SK-N-MC (cell line): ENCODE results near the gene ZCCHC14.
"Not testable (repeated sequence)": the region's sequence is repeated elsewhere in the genome, so short reads cannot be mapped to it uniquely, and the experiment has no call there.

Source experiments
- DNase-seq: peaks from one replicate; pipeline ENCODE4 v3.0.0-alpha.2; 2011; ENCODE audit warnings: low read depth, low spot score
- H3K27ac ChIP-seq: fragments of 200-600 bp; sonication (generic); 2 replicates; pipeline ENCODE4 v1.5.1; 2016; ENCODE audit warnings: mixed run types
- H3K36me3 ChIP-seq: fragments of 200-600 bp; sonication (generic); 2 replicates; pipeline ENCODE4 v1.6.1; 2017; ENCODE audit warnings: antibody characterized with exemption, low read length, mixed read lengths; ENCODE audit not compliant: insufficient read depth
- H3K4me3 ChIP-seq: fragments of 200-600 bp; sonication (generic); 2 replicates; pipeline ENCODE4 v1.5.1; 2016
- H3K9ac ChIP-seq: fragments of 200-600 bp; sonication (generic); 2 replicates; pipeline ENCODE4 v1.8.0; 2017; ENCODE audit warnings: mixed run types, mixed read lengths; ENCODE audit not compliant: insufficient read length
- H3K9me3 ChIP-seq: fragments of 200-600 bp; sonication (generic); 2 replicates; pipeline ENCODE4 v1.6.1; 2017; ENCODE audit warnings: low read depth, mild to moderate bottlenecking, antibody characterized with exemption, low read length, moderate library complexity, mixed read lengths
- EZH2 ChIP-seq: fragments of 200-600 bp; sonication (generic); IDR thresholded peaks from one replicate; pipeline ENCODE4 v1.6.1; 2017; ENCODE audit warnings: antibody characterized with exemption
- FOXP2 ChIP-seq: optimal IDR thresholded peaks from 2 replicates; pipeline ENCODE3; 2011; ENCODE audit warnings: mild to moderate bottlenecking, moderate library complexity; ENCODE audit not compliant: insufficient read depth; ENCODE audit errors: extremely low read length, control extremely low read depth
- POLR2AphosphoS5 ChIP-seq: IDR thresholded peaks from 2 replicates; pipeline ENCODE4 v1.6.1; 2012; ENCODE audit warnings: mild to moderate bottlenecking, low read depth, low read length, borderline replicate concordance

ZCCHC14 gene

GRCh38 chr16:87486713-87487247 is 6.0 kb downstream of the ZCCHC14 start:
- H3K4me3 ChIP-seq: no peak overlapping the region
- TF ChIP-seq POLR2AphosphoS5 (no peak), FOXP2 (no peak), EZH2 (no peak)
- H3K36me3 ChIP-seq: no peaks in the 10 kb centered on the region
- no peak for DNase-seq
- no peak overlapping the region for H3K27ac ChIP-seq
- H3K9me3 ChIP-seq: no peaks in the 10 kb centered on the region
- no peak overlapping the region for H3K9ac ChIP-seq

- Histone ChIP-seq H3K27ac (no peak overlapping the region), H3K9ac (no peak overlapping the region), H3K36me3 (no peaks in the 10 kb centered on the region), H3K4me3 (no peak overlapping the region), H3K9me3 (no peaks in the 10 kb centered on the region)
- TF ChIP-seq POLR2AphosphoS5 (no peak), FOXP2 (no peak), EZH2 (no peak)
- no peak for DNase-seq
Measured at GRCh38 chr16:87486282-87486681, 6.5 kb downstream of the ZCCHC14 start.

GRCh38 chr16:87485792-87486191 is 7.0 kb downstream of the ZCCHC14 start:
- H3K36me3 ChIP-seq, H3K4me3 ChIP-seq, H3K27ac ChIP-seq, H3K9me3 ChIP-seq, H3K9ac ChIP-seq, DNase-seq: not testable (repeated sequence)

GRCh38 chr16:87484487-87485331 is 8.1 kb downstream of the ZCCHC14 start:
- no peak overlapping the region for H3K4me3 ChIP-seq
- DNase-seq: no peak
- H3K9ac ChIP-seq: no peak overlapping the region
- no peak for TF ChIP-seq POLR2AphosphoS5
- no peak for TF ChIP-seq FOXP2
- no peak for TF ChIP-seq EZH2
- H3K27ac ChIP-seq: no peak overlapping the region
- H3K36me3 ChIP-seq: no peaks in the 10 kb centered on the region
- no peaks in the 10 kb centered on the region for H3K9me3 ChIP-seq

- H3K36me3 ChIP-seq: no peaks in the 10 kb centered on the region
- DNase-seq: no peak
- TF ChIP-seq POLR2AphosphoS5 (no peak), EZH2 (no peak), FOXP2 (no peak)
- no peaks in the 10 kb centered on the region for H3K9me3 ChIP-seq
- no peak overlapping the region for H3K4me3 ChIP-seq
- no peak overlapping the region for H3K27ac ChIP-seq
- no peak overlapping the region for H3K9ac ChIP-seq
Measured at GRCh38 chr16:87483481-87483880, 9.3 kb downstream of the ZCCHC14 start.

- not testable (repeated sequence) for H3K9me3 ChIP-seq, DNase-seq, H3K4me3 ChIP-seq, H3K36me3 ChIP-seq, H3K27ac ChIP-seq, H3K9ac ChIP-seq
Measured at GRCh38 chr16:87482670-87483069, 10.2 kb downstream of the ZCCHC14 start.

GRCh38 chr16:87482266-87482665 is 10.6 kb downstream of the ZCCHC14 start:
- DNase-seq: no peak
- Histone ChIP-seq H3K9ac (no peak overlapping the region), H3K4me3 (no peak overlapping the region), H3K27ac (no peak overlapping the region), H3K36me3 (no peaks in the 10 kb centered on the region), H3K9me3 (no peaks in the 10 kb centered on the region)
- TF ChIP-seq EZH2: no peak
- no peak for TF ChIP-seq FOXP2
- no peak for TF ChIP-seq POLR2AphosphoS5

GRCh38 chr16:87481711-87482110 is 11.1 kb downstream of the ZCCHC14 start:
- not testable (repeated sequence) for DNase-seq, H3K9ac ChIP-seq, H3K4me3 ChIP-seq

GRCh38 chr16:87477209-87477981 is 15.4 kb downstream of the ZCCHC14 start:
- not testable (repeated sequence) for H3K4me3 ChIP-seq, DNase-seq, H3K27ac ChIP-seq, H3K36me3 ChIP-seq, H3K9ac ChIP-seq, H3K9me3 ChIP-seq

More at GRCh38 chr16:87481711-87482110, 11.1 kb downstream of the ZCCHC14 start:
- not testable (repeated sequence) for H3K27ac ChIP-seq, H3K9me3 ChIP-seq, H3K36me3 ChIP-seq
